Endometrium (tissue), 2 donors: ENCODE data around the gene DEFB112.

ENCODE experiments used
- FAIRE-seq: peaks from 2 replicates; lab custom pipeline; 2012; peaks lifted over from hg19 to GRCh38; lab: Jason Lieb, UNC
- donor health status: control.
- donor health status: control.

Gene DEFB112

DNA sequence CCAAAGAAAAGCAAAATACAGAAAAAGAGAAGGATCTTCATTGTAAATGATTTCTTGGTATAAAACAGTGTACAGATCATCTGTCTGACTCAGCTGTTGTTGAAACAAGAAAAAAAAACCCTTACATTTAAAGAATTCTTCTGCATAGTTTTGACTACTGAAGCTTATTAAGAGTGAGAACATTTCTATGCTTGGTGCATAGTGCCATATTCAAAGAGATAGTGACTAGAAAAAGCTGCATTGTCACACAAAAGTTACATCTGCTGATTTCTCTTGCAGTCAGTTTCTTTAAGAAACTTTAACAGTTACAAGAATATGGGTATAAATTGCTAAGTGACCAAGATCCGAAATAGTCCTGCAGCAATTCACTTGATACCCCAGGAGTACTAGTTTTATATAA, at the start of gene DEFB112:
Gene DEFB112 (minus strand): TSS at position 101 of the 400 bp plus-strand sequence. CDS start 60 bp downstream, at position 41.
- no peak for FAIRE-seq

DNA sequence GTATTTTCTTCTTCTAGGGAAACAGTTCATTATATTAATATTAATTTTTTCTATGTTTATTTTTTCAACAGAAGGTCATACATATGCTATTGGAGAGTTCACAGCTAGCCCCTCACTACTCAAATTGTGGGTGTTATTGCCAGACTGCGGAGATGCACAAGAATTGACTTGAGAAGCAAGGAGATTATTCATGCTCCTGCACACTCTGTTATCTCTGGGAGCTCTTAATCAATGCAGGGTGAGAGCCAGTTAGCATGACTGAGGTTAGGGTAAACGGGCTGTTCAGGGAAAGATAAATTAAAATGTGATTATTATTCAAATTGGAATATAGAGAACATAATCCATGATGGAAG, 48.9 kb upstream of the DEFB112 start:
- FAIRE-seq, result no peak

DNA sequence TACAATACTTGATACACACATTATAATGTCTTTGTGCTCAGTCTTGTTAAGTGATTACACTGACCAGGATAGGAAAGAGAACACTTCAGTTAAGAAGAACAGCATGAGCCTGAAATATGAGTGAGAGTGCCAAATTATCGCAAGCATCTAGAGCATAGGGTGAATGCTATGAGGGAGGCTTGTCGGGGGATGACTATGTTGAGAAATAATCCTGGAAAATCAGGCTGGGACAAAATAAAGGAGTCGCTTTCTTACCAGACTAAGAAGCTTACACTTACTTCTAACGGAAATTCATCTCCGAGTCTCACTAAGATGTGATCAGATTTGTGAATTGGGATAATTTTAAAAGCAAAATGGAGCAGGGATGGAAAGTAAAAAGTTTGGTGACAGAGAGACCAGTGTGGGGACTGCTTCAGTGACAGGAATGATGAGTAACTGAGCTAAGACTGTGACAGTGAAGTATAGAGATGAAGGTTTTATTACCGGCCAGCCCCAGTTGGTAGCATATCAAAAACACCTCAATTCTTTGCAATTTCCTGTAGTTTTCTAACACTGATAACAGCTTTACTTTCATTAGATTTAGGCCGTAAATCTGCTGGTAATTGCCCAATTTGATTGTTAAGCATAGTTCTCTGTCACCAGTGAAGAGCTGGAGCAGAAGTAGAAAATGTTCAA, 48.4 kb upstream of the DEFB112 start:
- FAIRE-seq, result no peak

- peak; percentile 94 for FAIRE-seq
These were observed 46.6 kb upstream of the DEFB112 start for GRCh38 chr6:50096296-50096695.

DNA sequence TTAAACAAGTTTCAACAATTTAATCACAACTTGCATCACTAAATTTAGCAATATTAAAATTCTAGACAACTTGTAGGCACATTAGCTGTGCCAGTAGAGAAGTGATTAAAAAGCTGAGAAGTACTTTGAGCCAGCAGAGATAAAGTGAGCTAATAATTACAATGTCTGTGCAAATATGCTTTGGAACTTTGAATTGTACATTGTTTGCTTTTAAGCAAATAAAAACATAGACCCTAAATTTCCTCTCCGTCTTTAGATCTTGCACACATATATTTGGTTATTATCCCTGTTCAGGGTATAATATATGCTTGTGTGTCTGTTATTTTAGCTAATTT, 44.2 kb upstream of the DEFB112 start:
- no peak for FAIRE-seq

DNA sequence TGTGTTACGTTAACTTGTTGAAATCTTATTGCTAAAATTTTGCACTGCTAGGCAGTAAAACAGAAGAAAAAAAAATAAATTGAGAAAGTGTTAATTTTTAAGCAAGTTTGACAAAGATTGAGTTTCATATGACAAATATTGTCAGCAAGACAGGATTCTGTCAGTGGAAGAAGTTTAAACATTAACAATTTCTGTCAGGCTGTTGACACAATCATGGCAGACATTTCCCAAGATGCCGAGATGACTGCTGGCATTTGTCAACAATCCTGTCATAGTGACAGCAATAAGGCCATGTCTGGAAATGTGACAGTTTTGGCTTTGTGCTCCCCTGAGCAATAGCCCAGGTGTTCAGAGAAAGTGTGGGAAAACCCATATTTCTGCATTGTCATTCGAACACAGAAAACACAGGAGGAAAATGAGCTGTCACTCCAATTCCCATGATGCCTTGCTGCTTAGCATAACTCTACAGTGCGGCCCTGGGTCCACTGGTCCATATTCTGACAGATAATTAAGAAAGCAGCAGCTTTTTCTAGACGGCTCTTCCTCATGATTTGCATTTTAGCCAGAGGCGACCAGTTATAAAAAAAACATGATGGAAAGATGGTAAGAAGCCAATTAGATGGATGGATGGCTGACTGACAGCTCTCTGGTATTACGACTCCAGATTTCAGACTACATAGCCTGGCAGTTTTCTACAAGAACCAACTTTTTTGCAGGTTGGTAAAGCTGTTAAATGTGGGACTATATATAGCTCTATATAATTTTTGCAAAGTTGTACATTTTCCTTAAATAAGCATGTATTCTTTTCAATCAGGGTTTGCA, 43.6 kb upstream of the DEFB112 start:
- FAIRE-seq, result no peak

DNA sequence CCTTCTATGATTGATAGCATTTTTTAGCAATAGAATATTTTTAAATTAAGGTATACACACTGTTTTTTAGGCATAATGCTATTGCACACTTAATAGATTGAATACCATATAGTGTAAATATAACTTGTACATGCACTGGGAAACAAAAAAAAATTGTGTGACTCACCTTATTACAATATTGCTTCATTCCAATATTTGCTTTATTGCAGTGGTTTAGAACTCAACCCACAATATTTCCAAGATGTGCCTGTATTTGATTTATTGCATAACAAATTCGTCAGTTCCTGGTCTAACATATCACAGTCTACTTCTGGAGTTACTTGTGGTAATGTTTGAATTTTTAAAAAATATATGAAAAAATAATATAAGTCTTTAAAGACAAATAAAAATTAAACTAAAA, 41.9 kb upstream of the DEFB112 start:
- FAIRE-seq, result no peak

DNA sequence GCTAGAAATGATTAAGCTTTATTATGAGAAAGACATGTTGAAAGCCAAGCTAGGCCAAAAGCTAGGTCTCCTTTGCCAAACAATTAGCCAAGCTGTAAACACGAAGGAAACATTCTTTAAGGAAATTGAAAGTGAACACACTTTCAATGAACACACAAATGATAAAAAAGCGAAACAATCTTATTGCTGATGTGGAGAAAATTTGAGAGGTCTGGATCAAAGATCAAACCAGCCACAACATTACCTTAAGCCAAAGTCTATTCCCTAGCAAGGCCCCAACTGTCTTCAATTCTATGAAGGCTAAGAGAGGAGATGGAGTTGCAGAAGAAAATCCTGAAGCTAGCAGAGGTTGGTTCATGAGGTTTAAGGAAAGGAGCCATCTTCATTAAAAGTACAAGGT, 40.2 kb upstream of the DEFB112 start:
- FAIRE-seq, result no peak

DNA sequence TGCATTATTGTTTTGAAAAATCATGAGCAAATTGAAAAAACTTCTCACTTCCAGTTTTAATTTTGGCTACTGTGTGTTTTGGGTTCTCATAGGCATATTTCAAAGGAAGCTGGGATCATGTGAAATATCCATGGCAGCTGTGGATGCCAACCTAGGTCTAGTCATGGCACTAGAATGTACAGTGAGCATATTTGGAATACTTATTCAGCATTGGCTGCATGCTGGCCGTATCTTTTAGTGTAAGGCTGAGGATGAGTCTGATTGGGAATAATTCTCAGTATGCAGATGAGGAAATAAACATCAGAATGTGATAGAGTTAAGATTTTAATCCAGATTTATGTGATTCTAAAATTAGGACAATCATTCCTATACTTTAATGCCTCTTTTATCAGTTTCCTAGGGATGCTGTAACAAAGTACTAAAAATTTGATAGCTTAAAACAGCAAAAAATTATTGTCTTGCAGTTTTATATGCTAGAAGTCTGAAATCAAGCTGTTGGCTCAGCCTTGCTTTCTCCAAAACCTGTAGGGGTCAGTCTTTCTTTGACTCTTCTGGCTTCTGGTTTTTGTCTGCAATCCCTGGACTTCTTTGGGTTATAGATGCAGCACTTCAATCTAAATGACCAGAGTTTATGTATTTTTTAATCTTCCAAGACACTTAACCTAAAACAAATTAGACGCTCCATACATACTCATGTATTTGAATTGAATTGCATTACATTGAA, 37.7 kb upstream of the DEFB112 start:
- FAIRE-seq, result no peak

DNA sequence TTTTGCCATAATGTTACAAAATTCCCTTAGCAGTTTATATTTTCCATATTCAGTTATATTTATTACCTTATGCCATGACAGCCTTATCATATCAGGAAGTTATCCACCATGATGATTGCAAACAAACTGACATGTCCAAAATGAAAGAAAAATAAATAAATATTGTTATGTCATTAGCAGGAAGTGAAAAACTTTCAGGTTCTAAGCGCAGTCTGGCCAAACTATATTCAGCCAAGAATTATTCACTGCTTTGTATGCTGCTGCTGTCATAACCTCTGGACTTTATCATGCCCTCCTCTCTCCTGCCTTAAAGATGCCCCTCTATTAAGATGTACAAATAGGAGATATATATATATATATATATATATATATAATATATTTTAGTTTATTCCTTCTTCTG, 27.7 kb upstream of the DEFB112 start:
- FAIRE-seq, result no peak

- FAIRE-seq, result no peak
These were observed 26.7 kb upstream of the DEFB112 start for GRCh38 chr6:50076431-50076830.

GRCh38 chr6:50071921-50072320, 22.2 kb upstream of the DEFB112 start:
- FAIRE-seq, result no peak

GRCh38 chr6:50070101-50070500, 20.4 kb upstream of the DEFB112 start:
- FAIRE-seq, result no peak

DNA sequence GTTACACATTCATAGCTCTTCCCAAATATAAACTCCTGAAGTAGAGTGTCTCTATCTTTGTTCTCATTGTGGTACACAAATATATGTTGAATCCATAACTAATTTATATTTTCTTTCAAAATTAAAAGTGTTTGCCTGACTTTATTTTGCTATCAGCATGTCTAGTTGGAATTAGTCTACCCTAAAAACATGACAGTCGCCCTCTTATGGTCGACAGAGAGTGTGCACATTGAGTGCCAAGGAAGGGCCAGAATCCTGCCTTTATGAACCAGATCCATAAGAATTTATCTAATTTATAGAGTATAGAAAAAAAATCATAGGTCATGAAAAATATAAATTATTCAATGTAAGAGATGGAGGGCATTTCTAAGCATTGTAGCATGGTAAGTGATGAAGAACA, 12.3 kb upstream of the DEFB112 start:
- FAIRE-seq, result no peak

- no peak for FAIRE-seq
These were observed 6.5 kb upstream of the DEFB112 start for GRCh38 chr6:50056242-50056641.

DNA sequence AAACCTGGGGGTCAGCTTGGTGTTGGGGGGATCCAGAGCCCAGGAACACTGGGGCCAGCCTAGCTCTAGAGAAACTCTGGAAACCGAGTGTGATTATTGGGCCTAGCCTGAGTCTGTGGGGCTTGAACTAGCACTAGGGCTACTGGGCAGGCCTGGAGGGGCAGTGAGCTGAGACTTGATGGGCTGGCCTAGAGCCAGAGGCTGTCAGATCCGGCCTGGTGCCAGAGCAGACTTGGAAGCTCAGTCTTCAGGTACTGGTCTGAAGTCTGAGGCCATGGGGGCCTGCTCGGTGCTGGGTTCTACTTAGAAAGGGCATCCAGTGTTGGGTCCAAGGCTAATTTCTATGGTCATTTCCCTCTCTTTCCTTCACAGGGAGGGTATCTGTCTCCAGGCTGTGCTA, 2.7 kb downstream of the DEFB112 start:
- FAIRE-seq, result no peak

GRCh38 chr6:50030777-50031562, 18.8 kb downstream of the DEFB112 start:
- no peak for FAIRE-seq

DNA sequence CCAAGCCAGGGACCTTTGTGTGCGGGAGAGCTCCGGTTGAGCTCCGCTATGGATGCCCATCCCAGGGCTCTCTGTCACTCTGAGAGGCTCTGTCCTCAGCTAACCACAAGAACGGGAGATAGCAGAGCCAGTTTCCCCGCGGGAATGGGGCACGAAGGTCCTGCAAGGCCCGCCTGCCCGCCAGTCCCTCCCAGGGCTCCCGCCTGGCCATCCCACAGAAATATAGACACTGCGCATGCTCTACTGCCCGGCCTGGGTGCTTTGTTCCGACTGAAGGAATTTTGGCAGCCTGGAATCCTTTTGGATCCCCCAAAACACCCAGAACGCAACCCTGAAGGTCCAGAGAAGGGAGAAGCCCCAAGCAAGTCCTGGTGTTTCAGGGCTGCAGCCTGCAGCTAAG, 19.4 kb downstream of the DEFB112 start:
- no peak for FAIRE-seq

DNA sequence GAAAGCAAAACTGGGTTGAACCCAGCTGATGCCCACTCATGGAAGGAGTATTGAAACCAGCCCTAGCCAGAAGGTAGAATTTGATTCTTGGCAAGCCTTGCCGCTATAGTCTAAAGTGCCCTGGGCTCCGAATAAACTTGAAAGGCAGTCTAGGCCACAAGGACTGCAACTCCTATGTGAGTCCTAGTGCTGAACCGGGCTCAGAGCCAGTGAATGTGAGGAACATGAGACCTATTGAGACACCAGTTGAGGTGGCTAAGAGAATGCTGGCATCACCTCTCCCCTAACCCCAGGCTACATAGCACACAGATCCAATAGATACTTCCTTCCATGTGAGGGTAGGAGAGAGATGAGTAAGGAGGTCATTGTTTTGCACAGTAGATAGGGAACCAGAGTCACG, 24.5 kb downstream of the DEFB112 start:
- no peak for FAIRE-seq

DNA sequence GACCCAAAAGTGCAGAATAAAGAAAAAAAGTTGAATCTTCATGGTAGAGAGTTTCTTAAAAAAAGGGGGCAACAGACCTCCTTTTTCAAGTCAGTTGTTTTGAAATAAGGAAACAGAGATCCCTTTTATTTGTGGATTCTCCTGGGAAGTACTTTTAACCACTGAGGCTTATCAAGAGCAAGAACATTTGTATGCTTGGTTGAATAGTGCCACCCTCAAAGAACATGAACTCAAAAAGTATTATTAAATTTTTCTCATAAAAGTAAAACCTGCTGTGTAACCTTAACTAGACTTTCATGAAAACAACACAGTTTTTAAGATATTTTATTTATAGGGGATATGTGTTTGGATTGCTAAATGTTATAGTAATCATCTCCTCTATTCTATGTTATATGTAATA, 27.8 kb downstream of the DEFB112 start, which contains the start of gene DEFB110:
Gene DEFB110 (minus strand): TSS at position 101 of the 400 bp plus-strand sequence. CDS start 59 bp downstream, at position 42.
- no peak for FAIRE-seq

DNA sequence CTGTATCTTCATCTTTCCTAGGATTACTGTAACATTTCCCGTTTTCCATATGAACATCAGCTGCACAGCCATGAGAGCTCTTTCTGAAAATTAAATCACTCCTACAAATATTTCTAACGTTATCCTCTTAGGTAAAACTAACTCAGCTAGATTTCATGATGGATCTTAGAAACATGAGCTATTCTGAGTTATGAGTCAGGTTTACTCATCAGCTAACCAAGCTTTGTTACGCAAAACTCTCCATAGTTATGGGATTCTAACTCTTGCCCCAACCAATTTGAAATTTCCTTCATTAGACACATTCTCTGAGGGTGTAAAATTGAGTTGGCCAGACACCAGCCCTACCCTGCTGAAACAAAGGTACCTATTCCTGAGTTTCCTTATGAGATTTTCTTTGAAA, 41.9 kb downstream of the DEFB112 start:
- FAIRE-seq, result no peak

- FAIRE-seq, result no peak
These were observed 46.6 kb downstream of the DEFB112 start for GRCh38 chr6:50003139-50003538.
